Astrocyte (in vitro differentiated cells and primary cell): ENCODE measurements around the gene ATP11A. TPM values are rescaled to one million over a fixed set of nuclear protein-coding genes. Genes with fewer than 3 reads are reported as not detected.
A peak's percentile ranks its signal among the peaks of the same experiment; 100 is the strongest.

ENCODE experiments used
- DNase-seq: peaks from one replicate; pipeline ENCODE4 v3.0.0-alpha.2; 2010; ENCODE audit warnings: low read depth
- FAIRE-seq: peaks from 2 replicates; lab custom pipeline; 2011; peaks lifted over from hg19 to GRCh38; lab: Jason Lieb, UNC
- H2AFZ ChIP-seq: 2 replicates; pipeline ENCODE4 v1.6.0; 2012; ENCODE audit warnings: low read depth, low read length, inconsistent platforms
- H3K27ac ChIP-seq: 2 replicates; pipeline ENCODE4 v1.5.1; 2011; ENCODE audit warnings: low read depth, low read length, inconsistent platforms
- H3K27me3 ChIP-seq: 2 replicates; pipeline ENCODE4 v1.6.0; 2011; ENCODE audit warnings: low read length, inconsistent platforms; ENCODE audit not compliant: insufficient read depth
- H3K36me3 ChIP-seq: 2 replicates; pipeline ENCODE4 v1.5.1; 2011; ENCODE audit warnings: low read length, inconsistent platforms; ENCODE audit not compliant: insufficient read depth
- H3K4me1 ChIP-seq: 2 replicates; pipeline ENCODE4 v1.5.1; 2011; ENCODE audit warnings: low read length, inconsistent platforms; ENCODE audit not compliant: insufficient read depth
- H3K4me2 ChIP-seq: 2 replicates; pipeline ENCODE4 v1.6.0; 2012; ENCODE audit warnings: low read length, inconsistent platforms
- H3K4me3 ChIP-seq: 2 replicates; pipeline ENCODE4 v1.5.1; 2011; ENCODE audit warnings: low read depth, mild to moderate bottlenecking, low read length, inconsistent platforms; ENCODE audit not compliant: insufficient read depth
- H3K79me2 ChIP-seq: 2 replicates; pipeline ENCODE4 v1.6.0; 2012; ENCODE audit warnings: mild to moderate bottlenecking, low read length, inconsistent platforms; ENCODE audit not compliant: insufficient read depth
- H3K9ac ChIP-seq: 2 replicates; pipeline ENCODE4 v1.6.0; 2012; ENCODE audit warnings: mild to moderate bottlenecking, low read length, inconsistent platforms
- H3K9me3 ChIP-seq: 2 replicates; pipeline ENCODE4 v1.5.1; 2012; ENCODE audit warnings: low read depth, mild to moderate bottlenecking, low read length, inconsistent platforms; ENCODE audit not compliant: insufficient read depth
- H4K20me1 ChIP-seq: 2 replicates; pipeline ENCODE4 v1.6.0; 2012; ENCODE audit warnings: low read length, inconsistent platforms; ENCODE audit not compliant: insufficient read depth
- H3K27ac Mint-ChIP-seq: one replicate; pipeline ENCODE4 v1.8.0; 2021; ENCODE audit warnings: mild to moderate bottlenecking, mixed read lengths; ENCODE audit not compliant: unreplicated experiment
- H3K27me3 Mint-ChIP-seq: one replicate; pipeline ENCODE4 v1.8.0; 2021; ENCODE audit warnings: low read depth, mixed read lengths; ENCODE audit not compliant: unreplicated experiment
- H3K36me3 Mint-ChIP-seq: one replicate; pipeline ENCODE4 v1.8.0; 2021; ENCODE audit warnings: low read depth, mixed read lengths; ENCODE audit not compliant: unreplicated experiment
- H3K4me1 Mint-ChIP-seq: one replicate; pipeline ENCODE4 v1.8.0; 2021; ENCODE audit warnings: low read depth, mixed read lengths; ENCODE audit not compliant: unreplicated experiment
- H3K4me3 Mint-ChIP-seq: one replicate; pipeline ENCODE4 v1.8.0; 2021; ENCODE audit warnings: mild to moderate bottlenecking, moderate library complexity, mixed read lengths; ENCODE audit not compliant: unreplicated experiment
- H3K9me3 Mint-ChIP-seq: one replicate; pipeline ENCODE4 v1.8.0; 2021; ENCODE audit warnings: mild to moderate bottlenecking, mixed read lengths; ENCODE audit not compliant: unreplicated experiment
- EZH2 ChIP-seq: IDR thresholded peaks from 2 replicates; pipeline ENCODE4 v1.6.1; 2012; ENCODE audit warnings: mild to moderate bottlenecking, low read length, inconsistent platforms; ENCODE audit not compliant: insufficient read depth
- total RNA-seq: library from RNA; stranded (reverse); gene quantifications from 2 replicates; pipeline ENCODE4 v1.2.1, GENCODE V29; 2021
- TF ChIP-seq, protein P1 (sequence below): IDR thresholded peaks from 2 replicates; pipeline ENCODE4 v1.5.1; 2011; ENCODE audit warnings: low read depth, mild to moderate bottlenecking, inconsistent platforms, low read length, moderate library complexity; ENCODE audit not compliant: insufficient read depth

ATP11A gene
- total RNA-seq, 1 donor from 2014 or later, result 38.9 TPM

DNA sequence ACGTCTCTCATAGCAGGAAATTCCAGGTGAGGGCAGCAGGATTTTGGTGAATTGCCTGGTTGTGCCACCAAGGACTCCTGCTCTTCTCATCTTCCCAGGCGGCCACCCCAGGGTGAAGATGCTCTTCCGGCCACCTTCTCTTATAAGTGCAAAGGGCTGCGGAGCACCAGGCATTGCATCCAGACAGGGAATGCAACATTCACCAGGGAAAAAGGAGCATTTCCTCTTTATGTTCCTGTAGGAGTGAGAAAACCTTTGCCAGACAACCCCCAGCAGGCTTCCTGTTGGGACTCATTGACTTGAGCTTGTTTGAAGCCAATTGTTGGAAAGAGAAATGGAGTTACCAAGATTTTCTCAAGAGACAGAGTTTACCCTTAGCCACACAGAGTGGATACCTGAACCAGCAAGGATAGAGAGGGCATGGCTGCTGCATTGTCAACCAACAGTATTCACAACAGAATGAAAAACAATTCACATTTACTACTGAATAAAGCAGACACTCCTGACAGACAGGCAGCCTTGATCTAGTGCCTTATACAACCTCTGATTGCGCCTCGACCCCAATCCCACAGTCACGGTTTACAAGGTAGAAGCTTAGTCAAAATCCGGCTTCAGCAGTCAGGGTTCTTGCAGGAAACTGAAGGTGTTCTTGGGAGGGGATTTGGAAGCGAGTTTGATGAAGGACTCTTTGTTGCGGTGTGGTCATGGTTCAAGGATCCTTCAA, 1.8 kb upstream of the ATP11A start:
- Mint-ChIP-seq H3K4me3 (peak overlapping the region; percentile 37), H3K36me3 (no peaks in the 10 kb centered on the region), H3K9me3 (no peaks in the 10 kb centered on the region), H3K27ac (no peak overlapping the region), H3K4me1 (peaks cover 13% of the 10 kb centered on the region), H3K27me3 (peaks cover 9% of the 10 kb centered on the region)
- H3K4me3 ChIP-seq, result no peak overlapping the region
- H3K9ac ChIP-seq, result no peak overlapping the region
- no peak overlapping the region for H3K27ac ChIP-seq
- H3K27me3 ChIP-seq, result peaks cover 16% of the 10 kb centered on the region
- peaks cover 6% of the 10 kb centered on the region for H3K4me1 ChIP-seq
- TF ChIP-seq EZH2, result no peak
- TF ChIP-seq, protein P1, sequence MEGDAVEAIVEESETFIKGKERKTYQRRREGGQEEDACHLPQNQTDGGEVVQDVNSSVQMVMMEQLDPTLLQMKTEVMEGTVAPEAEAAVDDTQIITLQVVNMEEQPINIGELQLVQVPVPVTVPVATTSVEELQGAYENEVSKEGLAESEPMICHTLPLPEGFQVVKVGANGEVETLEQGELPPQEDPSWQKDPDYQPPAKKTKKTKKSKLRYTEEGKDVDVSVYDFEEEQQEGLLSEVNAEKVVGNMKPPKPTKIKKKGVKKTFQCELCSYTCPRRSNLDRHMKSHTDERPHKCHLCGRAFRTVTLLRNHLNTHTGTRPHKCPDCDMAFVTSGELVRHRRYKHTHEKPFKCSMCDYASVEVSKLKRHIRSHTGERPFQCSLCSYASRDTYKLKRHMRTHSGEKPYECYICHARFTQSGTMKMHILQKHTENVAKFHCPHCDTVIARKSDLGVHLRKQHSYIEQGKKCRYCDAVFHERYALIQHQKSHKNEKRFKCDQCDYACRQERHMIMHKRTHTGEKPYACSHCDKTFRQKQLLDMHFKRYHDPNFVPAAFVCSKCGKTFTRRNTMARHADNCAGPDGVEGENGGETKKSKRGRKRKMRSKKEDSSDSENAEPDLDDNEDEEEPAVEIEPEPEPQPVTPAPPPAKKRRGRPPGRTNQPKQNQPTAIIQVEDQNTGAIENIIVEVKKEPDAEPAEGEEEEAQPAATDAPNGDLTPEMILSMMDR, result no peak
- no peak overlapping the region for H3K4me2 ChIP-seq
- H3K79me2 ChIP-seq, result peaks cover 6% of the 10 kb centered on the region
- no peak overlapping the region for H2AFZ ChIP-seq
- DNase-seq (no peak), FAIRE-seq (no peak)
- H3K36me3 ChIP-seq, result no peaks in the 10 kb centered on the region
- H4K20me1 ChIP-seq, result peaks cover 13% of the 10 kb centered on the region
- H3K9me3 ChIP-seq, result no peaks in the 10 kb centered on the region

DNA sequence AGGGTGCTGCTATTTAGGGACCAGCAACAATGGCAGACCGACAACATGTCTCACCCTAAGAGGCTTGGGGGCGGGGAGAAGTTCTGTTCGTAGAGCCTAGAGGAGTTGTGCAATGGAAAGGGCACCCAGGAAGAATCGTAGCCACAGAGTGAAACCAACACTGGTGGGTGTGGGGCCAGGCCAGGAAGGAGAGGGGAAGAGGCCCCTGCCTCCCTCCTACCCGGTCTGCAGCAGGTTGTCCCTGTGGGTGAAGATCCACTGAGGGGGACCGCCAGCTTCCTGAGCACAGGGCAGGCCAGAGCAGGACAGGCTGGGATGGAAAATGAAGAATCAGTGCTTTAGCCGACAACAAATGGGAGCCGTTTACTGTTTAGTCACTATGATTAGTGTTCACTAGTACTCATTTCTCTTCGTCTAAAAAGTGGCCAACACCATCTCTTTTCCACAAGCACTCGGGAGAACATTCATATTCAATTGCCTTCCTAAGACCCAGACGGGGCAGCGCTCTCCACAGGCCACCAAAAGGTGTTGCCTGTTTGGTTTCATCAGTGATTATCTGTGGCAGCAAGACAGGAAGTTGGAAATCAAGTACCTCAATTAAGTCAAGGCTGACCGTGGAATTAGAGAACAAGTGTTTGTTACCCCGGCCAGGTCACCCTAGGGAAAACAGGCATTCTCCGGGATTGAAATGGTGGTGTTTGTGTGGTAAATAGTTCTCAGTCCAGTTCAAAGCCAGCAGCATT, 1.1 kb upstream of the ATP11A start:
- Mint-ChIP-seq H3K27me3 (peaks cover 2% of the 10 kb centered on the region), H3K36me3 (no peaks in the 10 kb centered on the region), H3K27ac (no peak overlapping the region), H3K4me3 (peak overlapping the region; percentile 80), H3K9me3 (no peaks in the 10 kb centered on the region), H3K4me1 (peaks cover 17% of the 10 kb centered on the region)
- Histone ChIP-seq H3K79me2 (peaks cover 12% of the 10 kb centered on the region), H3K4me3 (peak overlapping the region; percentile 61), H2AFZ (peak overlapping the region; percentile 78), H3K36me3 (no peaks in the 10 kb centered on the region), H3K9ac (no peak overlapping the region), H3K4me2 (peak overlapping the region; percentile 91), H4K20me1 (peaks cover 17% of the 10 kb centered on the region), H3K4me1 (peaks cover 6% of the 10 kb centered on the region), H3K9me3 (no peaks in the 10 kb centered on the region), H3K27me3 (peaks cover 16% of the 10 kb centered on the region), H3K27ac (no peak overlapping the region)
- TF ChIP-seq, protein P1, result no peak
- no peak for TF ChIP-seq EZH2
- DNase-seq (no peak), FAIRE-seq (no peak)
